ENCODE results near the gene SEMA5A.

SEMA5A gene

DNA sequence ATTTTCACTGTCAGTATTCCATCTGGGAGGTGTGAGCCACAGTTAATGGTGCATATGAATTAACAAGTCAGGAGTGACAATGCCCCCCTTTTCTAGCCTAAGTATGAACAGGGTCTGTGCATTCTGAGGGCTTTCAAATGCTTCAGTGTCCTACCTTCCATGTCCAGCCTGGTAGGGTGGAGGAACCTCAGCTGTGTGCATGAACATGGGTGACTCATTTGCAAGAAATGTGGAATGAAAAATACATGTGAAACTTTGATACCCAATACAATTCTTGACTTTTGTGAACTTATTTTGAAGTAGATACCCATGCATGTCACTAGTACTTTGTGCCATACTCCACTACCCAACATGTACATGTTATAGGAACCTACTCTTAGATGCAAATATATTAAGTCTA lies 375.8 kb downstream of the SEMA5A start:
- DNase-seq (ENCODE audit: low read depth, low spot score), result no peak

DNA sequence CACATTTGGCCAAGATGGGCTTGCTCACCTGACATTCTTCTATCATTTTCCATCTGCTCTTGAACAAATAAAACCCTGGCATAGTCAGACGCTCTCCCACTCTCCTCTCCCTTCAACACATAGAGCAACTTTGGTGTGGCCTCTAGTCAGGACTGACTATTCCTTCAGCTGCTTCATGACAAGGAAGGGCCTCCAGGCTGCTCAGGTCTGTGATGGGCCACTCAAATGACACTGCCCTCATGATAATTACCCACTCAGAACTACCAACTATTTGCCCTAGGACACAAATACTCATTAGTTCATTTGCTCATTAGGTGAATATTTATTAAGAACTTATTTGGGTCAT lies 376.3 kb downstream of the SEMA5A start:
- DNase-seq (ENCODE audit: low read depth, low spot score), result no peak

DNA sequence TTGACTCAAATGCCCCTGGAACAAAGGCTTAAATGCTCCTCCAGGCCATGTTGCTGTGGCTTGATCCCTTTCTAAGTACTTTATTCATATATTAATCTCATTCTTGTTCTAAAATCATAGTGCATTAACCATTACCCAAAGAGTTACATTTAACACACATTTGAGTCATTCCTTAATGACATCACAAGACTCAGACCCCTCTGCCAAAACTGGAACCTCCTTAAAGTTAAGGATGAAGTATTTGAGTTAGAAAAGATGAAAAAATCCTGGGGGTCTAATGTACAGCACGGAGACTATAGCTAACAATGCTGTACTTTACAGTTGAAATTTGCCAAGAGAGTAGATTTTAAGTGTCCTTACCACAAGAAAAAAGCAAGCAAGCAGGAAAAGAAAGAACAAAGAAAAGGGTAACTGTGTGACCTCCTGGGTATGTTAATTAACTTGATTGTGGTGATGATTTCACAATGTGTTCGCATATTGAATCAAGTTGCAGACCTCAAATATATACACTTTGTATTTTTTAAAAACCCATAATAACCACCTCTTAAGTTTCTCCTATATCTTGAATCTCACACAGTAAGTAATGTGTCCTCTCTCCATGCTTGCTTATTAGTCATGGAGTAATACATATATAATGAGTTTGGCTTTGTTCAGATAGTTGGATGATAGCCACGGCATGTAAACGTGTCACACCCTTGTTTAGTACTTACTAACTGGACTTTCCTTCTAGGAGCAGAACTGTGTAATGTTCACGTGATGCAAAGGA lies 376.9 kb downstream of the SEMA5A start:
- DNase-seq (ENCODE audit: low read depth, low spot score), result no peak

DNA sequence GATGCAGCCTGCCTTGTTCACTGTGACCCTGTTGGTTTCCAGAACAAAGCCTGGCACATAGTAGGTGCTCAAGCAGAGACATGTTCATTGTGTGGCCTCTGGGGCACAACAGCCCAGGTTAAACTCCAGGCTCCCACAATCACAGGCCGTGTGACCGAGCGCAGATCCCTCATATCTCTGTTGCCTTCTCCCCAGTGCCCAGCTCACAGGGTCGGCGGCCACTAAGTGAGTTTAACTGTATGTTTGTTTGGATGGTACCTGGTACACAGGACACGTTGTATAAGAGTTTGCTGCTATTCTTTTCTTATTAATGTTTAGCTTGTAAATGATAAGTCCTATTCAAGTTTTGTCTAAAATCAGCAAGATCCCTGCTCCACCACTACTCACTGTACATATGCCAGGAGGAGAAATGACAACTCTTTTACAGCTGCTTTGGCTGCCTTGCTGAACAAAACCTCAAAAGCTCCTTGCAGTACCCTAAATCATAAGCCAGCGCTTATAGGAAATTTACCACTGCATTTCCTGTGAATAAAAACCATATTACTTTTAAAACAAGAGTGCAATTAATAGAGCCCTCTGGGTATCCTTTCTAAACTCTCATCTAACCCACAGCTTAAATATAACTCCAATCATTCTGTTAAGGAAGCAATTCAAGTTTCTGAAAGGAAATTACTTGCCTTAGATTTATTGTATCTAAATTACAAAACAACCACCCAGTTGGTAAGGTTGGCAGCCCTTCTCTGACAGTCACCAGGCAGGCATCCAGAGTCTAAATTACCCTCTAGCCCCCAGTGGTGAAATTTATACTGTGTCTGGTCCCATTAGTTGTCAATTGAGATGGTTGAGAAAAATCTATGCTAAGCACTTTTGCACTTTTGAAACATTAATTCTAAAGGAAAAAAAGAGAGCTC lies 379.4 kb downstream of the SEMA5A start:
- no peak for DNase-seq (ENCODE audit: low read depth, low spot score)

DNA sequence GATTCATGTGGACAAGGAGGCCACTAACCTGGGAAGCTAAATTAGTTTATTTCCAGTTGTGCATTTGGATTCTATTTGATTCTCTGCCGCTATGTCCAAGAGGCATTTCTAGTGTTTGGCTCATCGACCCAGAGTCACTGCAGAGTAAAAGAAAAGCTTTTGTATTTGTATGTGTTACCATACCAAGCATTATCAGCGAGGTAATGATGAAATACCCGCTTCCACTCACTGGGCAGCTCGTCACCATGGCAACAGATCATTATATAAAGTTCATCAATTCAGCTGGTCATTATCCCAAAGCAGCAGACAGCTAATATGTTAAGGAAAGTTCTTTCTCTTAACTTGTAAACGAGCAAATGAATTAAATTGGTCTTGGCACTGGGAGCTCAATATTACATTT lies 380.3 kb downstream of the SEMA5A start:
- no peak for DNase-seq (ENCODE audit: low read depth, low spot score)

DNA sequence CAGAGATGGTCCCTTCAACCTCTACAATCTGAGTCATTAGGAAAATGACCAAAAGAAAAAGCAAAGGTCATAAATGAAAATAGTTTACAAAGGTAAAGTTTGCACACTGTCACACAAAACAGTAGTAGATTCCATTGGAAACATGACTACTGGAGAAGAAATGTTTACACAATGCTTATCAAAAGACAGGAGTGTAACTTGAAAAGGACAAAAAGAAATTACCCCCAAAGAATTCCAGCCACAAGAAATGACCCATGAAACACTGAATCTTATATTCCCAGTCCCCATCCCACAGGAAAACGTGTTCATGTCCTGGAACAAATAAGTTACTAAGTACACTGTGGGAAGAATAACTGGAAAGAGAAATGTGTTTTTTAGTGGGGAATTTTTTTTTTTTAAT lies 385.1 kb downstream of the SEMA5A start:
- DNase-seq (ENCODE audit: low read depth, low spot score), result no peak

DNA sequence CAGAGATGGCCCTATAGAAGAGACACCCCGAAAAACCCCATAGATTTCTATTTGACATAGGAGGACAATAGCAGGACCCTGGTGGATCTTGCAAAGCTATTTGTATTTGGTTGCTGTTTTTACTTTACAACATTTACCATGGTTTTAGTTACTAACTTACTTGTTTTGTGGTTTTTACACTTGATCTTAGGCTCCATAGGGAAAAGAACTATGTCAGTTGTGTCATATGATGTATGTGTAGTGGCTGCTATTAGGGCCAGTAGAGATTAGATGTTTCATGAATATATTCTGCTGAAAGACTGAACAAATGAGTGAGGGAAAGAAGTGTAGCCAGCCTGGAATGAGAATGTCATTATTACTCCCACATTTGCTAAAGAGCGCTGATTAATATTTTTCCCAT lies 388.1 kb downstream of the SEMA5A start:
- no peak for DNase-seq (ENCODE audit: low read depth, low spot score)

DNA sequence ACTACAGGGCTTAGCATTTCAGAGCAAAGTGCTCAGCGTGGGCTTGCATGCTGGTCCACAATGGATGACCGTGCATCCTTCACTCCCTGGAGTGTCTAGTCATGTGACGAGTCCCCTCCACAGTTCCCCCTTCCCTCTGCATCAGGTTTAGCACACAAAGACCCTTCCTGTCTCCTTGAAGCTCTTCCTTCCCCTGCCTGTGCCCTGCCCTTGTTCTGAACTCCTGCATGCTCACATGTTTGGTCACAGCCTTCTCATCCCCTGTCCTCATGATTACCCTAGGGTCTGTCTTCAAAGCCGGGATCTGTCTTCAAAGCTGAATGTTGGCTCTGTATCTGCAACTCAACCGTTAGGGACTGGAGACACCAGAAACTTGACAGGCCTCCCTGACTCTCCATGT lies 388.9 kb downstream of the SEMA5A start:
- no peak for DNase-seq (ENCODE audit: low read depth, low spot score)

DNA sequence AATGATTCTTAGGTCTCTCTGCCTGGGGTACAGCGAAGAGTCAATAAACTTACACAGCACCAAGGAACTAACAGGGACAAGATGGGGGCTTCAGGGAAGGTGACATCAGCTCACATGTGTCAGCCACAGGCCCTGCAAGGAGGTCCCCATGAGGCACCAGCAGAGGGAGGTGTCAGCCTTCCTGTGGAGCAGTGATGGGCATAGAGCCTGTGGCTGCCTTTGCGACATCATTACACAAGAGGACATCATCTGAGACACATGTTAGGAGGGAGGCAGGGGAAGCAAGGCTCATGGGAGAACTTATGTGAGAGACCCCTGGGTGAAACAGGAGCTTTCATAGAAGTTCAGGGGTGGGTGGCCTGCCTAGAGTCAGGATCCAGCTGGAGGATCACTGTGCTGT lies 389.6 kb downstream of the SEMA5A start:
- DNase-seq (ENCODE audit: low read depth, low spot score), result no peak

DNA sequence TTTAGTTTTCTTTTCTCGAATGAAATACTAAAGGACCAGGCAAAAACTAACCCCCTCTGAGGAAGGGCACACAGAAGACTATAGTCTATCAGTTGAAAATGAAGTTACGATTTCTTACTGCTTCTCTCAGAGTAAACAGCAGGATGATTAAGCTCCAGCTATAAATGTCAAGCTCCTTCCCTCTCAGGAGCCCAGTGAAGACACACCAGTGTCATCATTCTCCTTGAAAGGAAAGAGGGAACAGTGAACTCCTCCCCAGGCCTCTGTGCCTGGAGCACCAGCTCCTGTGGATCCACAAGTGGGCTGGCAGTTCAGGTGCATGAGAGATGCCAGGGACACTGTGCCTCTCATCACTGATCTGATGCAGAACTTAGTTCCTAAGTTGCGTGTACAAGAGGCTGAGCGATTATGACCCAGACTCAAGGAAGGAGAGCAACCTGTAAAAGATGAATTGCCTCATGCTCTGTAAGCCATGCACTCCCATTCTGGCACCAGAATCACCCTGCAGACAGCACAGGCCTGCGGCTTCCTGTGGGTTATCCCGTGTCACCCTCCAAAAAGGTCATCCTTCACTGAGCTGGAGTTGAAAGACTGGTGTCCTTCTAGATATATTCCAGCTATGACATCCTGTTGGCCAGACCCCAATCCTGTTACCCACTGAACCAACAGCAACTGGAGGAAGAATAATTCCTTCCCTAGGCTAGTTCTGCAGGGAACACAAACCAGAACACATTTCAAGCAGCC lies 394.0 kb downstream of the SEMA5A start:
- DNase-seq (ENCODE audit: low read depth, low spot score), result no peak

DNA sequence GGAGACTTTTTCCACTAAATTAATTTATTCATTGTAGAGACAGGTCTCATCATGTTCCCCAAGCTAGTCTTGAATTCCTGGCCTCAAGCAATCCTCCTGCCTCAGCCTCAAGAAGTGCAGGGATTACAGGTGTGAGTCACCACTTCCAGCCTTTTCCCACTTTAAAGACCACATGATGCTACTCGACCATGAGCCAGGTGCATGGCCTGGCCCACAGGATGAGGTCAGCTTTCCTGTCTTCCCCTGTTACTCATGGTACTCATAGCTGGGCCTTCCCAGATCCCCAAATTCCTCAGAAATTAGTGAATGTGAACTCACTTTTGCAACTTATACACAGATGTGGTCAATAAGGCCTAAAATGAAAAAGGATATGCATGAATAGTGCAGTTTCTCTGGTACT lies 395.9 kb downstream of the SEMA5A start:
- no peak for DNase-seq (ENCODE audit: low read depth, low spot score)

DNA sequence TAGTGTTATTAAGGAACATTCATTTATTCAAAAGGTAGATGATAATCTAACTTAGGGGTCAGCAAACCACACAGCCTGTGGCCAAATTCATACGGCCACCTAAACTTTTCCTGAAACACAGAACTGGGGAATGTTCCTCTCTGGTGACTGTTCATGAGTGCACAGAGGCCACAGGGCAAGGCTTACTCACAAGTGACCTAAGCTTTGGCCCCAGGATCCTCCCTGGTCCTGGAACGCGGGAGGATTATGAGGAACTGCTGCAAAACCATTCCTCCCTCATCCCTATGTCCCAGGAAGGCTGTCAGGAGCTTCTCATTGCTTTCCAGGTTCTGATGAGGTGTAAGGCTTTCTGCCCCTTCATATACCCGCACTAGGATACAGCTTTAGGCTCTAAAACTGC lies 397.6 kb downstream of the SEMA5A start:
- DNase-seq (ENCODE audit: low read depth, low spot score), result no peak

DNA sequence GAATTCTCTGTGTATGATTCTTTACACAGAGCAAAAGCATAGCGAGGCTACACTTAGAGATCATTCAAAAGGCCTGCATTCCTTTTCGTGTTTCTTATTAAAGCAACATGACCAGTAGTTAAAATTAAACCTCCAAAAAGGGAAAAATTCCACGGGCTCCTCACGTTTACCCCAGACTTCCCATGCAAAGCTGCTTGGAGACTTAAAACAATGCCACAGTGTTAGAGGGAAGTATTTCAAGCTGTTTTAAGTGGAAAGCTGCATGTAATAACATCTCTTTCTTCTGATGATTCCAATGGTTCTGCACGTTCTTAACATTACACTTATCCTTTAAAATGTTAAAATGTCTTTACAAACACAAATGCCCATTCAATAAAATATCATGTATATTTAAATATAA lies 405.2 kb downstream of the SEMA5A start:
- DNase-seq (ENCODE audit: low read depth, low spot score), result no peak

DNA sequence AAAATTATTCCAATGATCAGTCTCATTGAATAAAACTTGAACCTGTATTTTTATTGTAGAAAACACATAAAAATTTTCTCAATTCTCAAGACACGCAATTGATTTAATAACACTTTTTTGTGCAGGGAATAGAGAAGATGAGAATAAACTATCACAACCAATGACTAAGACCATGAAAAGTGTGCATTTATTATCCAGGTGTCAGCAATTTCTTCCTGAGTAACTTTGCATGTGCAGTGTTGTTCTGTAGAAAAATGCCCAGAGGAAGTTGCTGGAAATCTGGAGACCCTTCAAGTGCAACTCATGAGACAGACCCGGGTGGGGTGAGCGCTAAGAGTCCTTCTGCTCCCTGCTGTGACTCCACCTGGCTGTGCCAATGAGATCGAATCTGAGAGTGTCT lies 405.7 kb downstream of the SEMA5A start:
- no peak for DNase-seq (ENCODE audit: low read depth, low spot score)

DNA sequence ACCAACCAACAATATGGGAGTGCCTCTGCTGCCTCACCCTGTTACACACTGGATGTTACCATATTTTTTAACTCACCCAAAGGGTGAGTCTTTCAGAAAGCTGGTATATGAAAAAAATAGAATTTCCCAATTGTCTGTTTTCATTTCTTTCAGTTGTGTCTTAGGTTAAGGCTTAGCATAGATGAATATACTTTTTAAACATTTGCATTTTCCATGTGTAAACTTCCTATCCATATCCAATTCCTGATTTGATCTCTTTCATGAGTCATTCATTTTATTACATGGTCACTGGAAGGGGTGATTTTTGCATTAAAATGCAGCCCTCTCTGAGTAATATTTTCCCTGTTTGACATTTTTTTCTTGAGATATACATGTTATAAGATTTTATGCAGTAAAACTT lies 406.5 kb downstream of the SEMA5A start:
- DNase-seq (ENCODE audit: low read depth, low spot score), result no peak

DNA sequence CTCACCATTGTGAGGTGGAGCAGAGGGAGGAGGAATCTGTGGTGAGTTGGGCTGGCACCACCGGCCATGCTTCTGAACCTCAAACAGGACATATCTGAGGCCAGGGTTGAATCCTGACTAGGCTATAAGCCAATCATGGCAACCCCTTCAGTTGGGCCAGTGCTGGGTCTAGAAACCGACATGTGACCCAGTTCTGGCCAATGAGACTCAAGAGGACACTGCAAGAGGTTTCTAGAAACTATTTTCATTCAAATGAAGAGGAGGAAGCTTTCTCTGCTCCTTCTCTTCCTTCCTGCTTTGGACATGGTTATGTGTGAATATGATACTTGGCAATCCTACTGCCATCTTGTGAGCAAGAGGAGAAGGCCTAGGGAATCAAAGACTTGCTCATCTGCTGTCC lies 417.7 kb downstream of the SEMA5A start:
- DNase-seq (ENCODE audit: low read depth, low spot score), result no peak

DNA sequence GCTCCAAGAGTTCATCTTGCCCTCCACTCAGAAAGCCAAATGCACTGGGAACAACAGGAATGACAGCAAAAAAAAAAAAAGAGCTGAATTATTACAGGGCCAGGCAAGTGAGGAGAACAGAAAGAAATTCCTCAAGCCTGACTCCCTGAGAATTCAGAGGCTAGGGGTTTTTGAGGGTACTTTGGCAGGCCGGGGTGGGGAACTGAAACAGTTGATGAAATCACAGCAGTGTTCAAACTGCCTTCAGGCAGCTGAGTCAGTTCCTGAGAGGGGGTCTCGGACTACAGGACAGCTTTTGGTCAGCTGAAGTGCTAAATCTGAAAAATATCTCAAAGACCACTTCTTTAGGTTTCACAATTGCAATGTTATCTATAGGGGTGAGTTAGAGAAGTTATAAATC lies 419.4 kb downstream of the SEMA5A start:
- DNase-seq (ENCODE audit: low read depth, low spot score), result no peak

DNA sequence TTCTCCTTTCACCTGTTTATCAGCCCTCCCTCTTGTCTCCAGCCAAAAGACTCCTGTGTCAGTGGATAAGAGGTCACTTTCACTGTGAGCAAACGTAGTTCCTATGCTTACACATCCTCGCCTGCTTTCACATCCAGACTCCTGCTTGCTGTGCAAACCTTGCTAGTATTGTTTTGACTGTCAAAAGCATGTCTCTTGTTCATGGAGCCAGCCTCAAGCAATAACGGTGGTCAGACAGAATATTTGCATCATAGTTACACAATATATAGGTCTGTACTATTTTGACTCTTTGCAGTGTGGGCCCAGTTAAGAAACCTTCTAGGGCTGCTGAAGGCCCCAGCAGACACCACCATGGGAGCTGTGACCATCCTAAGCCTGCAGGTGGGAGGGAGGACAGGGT lies 420.0 kb downstream of the SEMA5A start:
- no peak for DNase-seq (ENCODE audit: low read depth, low spot score)

DNA sequence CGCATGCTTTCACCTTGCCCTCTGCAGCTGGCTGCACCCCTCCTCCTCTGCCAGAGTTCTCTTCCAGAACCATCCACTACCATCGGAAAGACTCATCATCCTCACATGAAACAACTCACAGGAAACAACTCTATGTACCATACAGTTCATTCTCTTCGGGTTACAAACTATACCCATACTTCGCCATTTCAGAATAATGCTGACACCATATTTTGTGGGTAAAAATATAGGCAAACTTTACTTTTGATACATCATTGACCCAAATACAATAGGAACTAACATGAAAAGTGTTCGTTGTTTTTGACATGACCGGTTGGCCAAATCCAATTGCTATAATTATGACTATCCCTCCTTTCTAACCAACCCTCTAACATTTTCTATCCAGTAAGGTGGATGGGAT lies 421.0 kb downstream of the SEMA5A start:
- no peak for DNase-seq (ENCODE audit: low read depth, low spot score)

DNA sequence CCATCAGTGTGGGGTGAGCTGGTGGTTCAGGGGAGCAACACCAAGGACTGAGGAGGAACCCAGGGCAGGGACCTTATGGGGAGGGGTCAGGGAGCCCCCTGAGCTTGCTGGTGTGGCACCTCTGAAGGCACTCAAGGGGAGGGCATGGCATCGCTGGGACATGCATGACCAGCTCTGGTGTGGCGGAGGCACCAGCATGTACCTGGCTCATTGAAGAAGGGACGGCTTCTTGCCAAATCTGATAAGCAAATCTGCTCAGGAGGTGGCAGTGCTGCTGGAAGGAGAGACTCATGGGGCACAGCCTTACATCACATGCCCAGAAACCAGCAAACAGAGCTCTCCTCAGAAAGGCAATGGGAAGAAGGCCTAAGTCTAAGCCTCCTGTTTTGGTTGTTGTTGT lies 421.8 kb downstream of the SEMA5A start:
- DNase-seq (ENCODE audit: low read depth, low spot score), result no peak

DNA sequence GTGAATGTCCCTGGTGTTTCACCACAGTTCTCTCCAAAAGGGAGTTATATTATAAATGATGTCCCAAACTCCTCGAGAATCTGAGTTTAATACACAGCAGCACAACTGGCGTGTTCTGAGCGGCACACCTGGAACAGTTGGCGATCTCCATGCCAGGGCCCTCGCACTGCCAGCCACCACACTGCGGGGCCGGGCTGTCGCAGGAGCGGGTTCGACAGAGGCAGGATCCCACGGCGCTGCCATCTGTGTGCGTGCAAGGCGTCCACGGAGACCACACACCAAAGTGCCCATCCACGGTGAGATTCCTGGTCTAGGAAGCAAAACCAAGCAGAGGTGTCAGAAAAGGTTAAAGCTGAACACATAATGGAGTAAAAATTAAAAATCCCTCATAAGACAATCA lies 423.3 kb downstream of the SEMA5A start:
- DNase-seq (ENCODE audit: low read depth, low spot score), result no peak

DNA sequence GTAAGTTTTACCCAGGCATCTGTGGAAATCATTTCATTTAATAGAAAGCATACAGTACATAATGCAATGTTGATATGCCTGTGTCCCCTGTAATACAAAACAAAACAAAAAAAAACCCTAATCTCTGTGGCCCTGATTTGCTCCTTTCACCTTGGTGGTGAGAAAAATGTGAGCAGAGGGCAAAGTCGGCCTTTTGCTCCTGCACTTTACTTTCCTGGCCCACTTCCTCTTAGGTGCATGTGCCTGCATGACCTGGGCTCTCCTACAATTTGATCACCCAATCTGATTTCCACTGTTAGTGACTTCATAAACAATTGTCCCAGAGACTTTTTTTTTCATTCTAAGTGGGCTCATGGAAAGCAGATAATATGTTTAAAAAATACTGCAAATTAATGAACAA lies 424.3 kb downstream of the SEMA5A start:
- DNase-seq (ENCODE audit: low read depth, low spot score), result no peak

DNA sequence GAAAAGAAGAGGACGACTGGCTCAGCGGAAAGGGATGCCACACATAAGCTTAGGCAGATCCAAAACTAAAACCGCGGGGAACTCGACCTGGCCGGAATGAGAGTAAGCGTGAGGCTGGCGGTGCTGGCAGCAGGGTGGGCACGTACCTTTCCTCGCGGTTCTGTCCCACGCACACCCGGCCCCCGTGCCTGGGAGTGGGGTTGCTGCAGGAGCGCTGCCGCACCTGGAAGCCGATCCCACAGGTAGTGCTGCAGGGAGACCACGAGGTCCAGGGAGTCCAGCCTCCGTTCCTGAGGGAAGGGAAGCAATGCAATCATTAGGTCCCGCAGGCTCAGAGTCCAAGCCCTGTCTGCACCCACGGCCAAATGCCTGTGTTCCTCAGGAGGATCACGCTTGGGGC lies 427.0 kb downstream of the SEMA5A start:
- no peak for DNase-seq (ENCODE audit: low read depth, low spot score)
